Renal cortex interstitium (tissue), 15 donors: ENCODE results near the gene FOXN3. TPM values are rescaled to one million over a fixed set of nuclear protein-coding genes. Genes with fewer than 3 reads are reported as not detected.
A peak's percentile ranks its signal among the peaks of the same experiment; 100 is the strongest.

ENCODE experiments used
- DNase-seq, 11 donors: peaks; one replicate each; pipeline ENCODE4 v3.0.0-alpha.2; 2013; ENCODE audit warnings: low read depth in 9 of 11, low spot score in 4 of 11; ENCODE audit errors: extremely low read depth in 1 of 11
- long read RNA-seq, 16 experiments: transcript quantifications; one replicate each; lab custom pipeline, GENCODE V29; 2026
- polyA plus RNA-seq, 3 donors: library from polyadenylated mRNA; unstranded; fragments of 120-200 nt; gene quantifications; one replicate each; pipeline ENCODE4 v1.2.1, GENCODE V29; 2013; ENCODE audit not compliant: insufficient read length in 3 of 3

The FOXN3 gene, protein sequence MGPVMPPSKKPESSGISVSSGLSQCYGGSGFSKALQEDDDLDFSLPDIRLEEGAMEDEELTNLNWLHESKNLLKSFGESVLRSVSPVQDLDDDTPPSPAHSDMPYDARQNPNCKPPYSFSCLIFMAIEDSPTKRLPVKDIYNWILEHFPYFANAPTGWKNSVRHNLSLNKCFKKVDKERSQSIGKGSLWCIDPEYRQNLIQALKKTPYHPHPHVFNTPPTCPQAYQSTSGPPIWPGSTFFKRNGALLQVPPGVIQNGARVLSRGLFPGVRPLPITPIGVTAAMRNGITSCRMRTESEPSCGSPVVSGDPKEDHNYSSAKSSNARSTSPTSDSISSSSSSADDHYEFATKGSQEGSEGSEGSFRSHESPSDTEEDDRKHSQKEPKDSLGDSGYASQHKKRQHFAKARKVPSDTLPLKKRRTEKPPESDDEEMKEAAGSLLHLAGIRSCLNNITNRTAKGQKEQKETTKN
- polyA plus RNA-seq: 10 to 100 TPM; 30.8 to 32.3 (median 31.1) TPM
- long read RNA-seq, donor 1, partial matches to known transcripts: 8 of 11 reads
- long read RNA-seq, donor 1, other reads (novel, unspliced or antisense): 0 of 11 reads
- long read RNA-seq, donor 2, partial matches to known transcripts: 0 of 4 reads
- long read RNA-seq, donor 2, other reads (novel, unspliced or antisense): 0 of 4 reads
- long read RNA-seq, donor 3, partial matches to known transcripts: 0 of 6 reads
- long read RNA-seq, donor 3, other reads (novel, unspliced or antisense): 0 of 6 reads
- long read RNA-seq, donor 4, partial matches to known transcripts: 0 of 4 reads
- long read RNA-seq, donor 4, other reads (novel, unspliced or antisense): 0 of 4 reads
- long read RNA-seq, donor 5: 0 reads
- long read RNA-seq, donor 6, partial matches to known transcripts: 0 of 6 reads
- long read RNA-seq, donor 6, other reads (novel, unspliced or antisense): 0 of 6 reads
- long read RNA-seq, donor 7, partial matches to known transcripts: 0 of 4 reads
- long read RNA-seq, donor 7, other reads (novel, unspliced or antisense): 0 of 4 reads
- long read RNA-seq, donor 8: 0 reads
- long read RNA-seq, donor 9, partial matches to known transcripts: 0 of 4 reads
- long read RNA-seq, donor 9, other reads (novel, unspliced or antisense): 0 of 4 reads
- long read RNA-seq, donor 10, partial matches to known transcripts: 0 of 3 reads
- long read RNA-seq, donor 10, other reads (novel, unspliced or antisense): 0 of 3 reads
- long read RNA-seq, donor 11, partial matches to known transcripts: 0 of 3 reads
- long read RNA-seq, donor 11, other reads (novel, unspliced or antisense): 0 of 3 reads
- long read RNA-seq, donor 12, partial matches to known transcripts: 6 of 7 reads
- long read RNA-seq, donor 12, other reads (novel, unspliced or antisense): 0 of 7 reads
- long read RNA-seq, donor 13: 0 reads
- long read RNA-seq, donor 14, partial matches to known transcripts: 0 of 2 reads
- long read RNA-seq, donor 14, other reads (novel, unspliced or antisense): 0 of 2 reads
- long read RNA-seq, donor 15, partial matches to known transcripts: 0 of 1 reads
- long read RNA-seq, donor 15, other reads (novel, unspliced or antisense): 0 of 1 reads
- long read RNA-seq, donor 16, transcript FOXN3-214 (6 exons, 2,692 nt): major isoform, 16 of 68 reads
- long read RNA-seq, donor 16, partial matches to known transcripts: 51 of 68 reads
- long read RNA-seq, donor 16, other reads (novel, unspliced or antisense): 0 of 68 reads

DNA sequence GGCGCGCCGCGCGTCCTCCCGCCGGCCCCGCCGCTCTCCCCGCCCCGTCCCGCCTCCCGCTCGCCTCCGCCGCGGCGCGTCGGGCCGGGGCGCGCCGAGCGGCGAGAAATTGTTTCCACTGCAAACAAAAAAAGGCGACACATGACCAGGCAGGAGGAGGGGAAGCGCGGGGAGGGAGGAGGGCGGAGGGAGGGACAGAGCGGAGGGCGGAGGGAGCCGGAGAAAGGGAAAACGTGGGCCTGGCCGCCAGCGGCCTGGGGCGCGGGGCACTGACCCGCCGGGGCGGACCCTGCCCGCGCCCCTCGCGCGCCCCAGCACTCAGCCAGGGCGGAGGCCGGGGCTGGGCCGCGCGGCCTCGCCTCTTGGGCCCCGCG is at the start of gene FOXN3:
Gene FOXN3, minus strand, starts transcription at position 143 of the 374 bp plus-strand sequence. CDS start 4,757 bp downstream, outside the sequence.
- peak; percentile 68 to 91 (median 88) for DNase-seq

DNA sequence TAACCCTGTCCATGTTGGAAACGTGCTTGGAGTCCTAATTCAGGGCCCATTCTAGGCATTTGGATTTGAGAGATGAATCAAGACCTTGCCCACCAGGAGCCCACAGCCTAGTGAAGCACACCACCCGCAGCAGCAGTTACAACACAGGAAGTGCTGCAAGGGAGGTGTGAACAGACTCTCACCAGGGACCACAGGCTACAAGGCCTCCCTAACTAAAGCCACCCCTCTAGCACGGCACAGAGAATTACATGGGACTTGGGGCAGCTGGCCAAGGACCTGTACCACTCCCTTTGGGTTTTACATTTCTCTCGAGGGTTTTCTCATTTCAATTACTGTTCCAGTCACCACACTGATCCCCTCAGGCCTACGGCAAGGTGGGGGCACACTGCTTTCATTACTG is 49.5 kb upstream of the FOXN3 start:
- DNase-seq: no peak

DNA sequence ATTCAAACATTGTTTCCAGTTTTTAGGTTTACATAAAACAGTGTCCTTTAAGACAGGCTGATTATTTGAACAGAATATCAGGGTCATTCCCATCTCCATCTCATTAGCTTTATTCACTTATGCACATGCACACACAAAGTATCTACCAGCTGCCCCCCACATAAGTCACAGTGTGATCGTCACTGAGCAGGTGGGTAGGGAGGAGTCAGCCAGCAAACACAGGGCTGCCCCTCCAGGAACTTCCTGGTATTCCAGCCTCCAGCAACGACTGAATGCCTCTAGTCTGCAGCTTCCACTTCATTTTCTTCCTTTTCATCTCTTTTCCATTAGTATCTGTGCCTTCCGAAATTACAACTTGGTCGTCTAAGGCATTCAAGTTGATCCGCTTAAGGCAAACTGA is 48.8 kb upstream of the FOXN3 start:
- no peak for DNase-seq

DNA sequence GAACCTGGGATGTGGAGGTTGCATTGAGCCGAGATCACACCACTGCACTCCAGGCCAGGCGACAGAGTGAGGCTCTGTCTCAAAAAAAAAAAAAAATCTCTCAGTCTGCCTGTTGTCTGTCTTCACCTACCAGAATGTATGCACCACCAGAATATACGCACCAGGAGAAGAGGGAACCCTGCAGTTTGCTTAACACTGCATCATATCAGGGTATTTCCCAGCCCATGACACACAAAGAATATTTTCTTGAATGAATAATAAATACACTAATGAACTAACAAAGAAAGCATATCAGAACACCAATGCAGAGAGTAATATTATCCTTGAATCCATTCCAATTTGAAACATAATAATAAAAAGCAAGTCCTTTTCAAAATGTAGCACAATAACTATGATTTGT is 44.2 kb upstream of the FOXN3 start:
- DNase-seq: no peak

DNA sequence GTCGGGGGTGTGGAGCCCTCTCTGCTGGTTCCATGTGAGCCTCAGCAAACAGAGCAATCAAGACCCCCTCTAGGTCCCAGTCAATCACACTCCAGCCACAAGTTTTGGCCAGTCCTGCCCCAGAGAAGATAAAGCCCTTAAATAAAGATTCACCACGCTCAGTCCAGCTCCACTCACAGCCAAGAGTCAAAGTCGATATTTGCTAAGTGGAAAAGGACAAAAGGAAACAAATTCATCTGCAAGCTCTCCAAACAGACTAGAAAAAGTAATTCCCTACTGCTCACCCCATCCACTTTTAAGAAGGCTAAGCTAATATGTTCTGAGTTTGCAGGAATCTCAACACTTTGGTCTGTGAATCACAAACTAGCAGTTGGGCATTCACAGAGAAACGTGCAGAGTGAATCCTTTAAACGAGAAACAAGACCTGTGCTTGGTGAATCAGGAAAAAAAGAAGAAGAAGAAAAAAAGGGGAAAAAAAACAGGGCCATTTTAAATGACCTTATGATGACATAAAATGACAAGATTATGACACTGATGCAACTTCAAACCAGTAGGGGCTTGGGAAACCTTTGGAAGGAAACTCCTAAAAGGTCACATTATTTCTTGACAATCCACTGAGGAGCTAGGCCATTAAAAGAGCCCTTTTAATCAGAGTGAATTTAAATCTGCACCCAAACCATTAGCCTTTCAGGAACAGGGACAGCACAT is 41.8 kb upstream of the FOXN3 start:
- DNase-seq: no peak

DNA sequence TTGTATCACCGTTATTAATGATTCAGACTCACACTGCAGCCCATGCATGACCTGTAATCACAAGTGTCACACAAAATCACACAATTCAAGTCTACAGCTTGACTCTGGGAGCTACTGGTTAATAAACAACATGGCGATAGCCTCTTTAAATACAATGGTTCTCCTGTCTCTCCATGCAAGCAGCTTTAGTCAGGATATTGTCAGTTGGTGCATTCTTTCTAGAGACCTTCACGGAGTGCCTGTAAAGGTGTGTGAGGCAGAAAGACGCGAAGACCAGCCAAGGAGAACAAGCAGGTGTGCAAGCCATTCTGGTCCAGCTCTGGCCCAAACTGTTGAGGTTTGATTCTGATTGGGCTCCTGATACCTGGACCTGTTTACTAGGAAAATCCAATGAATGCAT is 40.0 kb upstream of the FOXN3 start:
- DNase-seq: no peak

DNA sequence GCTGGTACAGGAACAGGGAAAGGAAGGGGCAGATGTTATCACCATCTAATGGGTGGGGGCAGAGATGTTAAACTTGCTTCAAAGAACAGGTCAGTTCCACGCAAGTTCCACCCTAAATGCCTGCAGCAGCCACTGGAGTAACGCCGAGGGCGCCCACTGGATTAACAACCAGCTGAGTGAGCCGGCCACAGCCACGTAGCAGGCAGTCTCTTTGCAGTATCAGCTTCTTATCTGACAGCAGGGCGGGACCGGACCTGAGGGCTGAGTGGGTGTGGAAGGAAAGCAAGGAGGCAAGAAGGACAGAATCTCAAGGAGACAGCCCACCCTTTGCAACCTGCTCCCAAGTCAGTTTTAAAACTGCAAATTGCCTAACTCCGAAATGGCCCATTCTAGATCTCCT is 38.4 kb upstream of the FOXN3 start:
- DNase-seq: no peak

DNA sequence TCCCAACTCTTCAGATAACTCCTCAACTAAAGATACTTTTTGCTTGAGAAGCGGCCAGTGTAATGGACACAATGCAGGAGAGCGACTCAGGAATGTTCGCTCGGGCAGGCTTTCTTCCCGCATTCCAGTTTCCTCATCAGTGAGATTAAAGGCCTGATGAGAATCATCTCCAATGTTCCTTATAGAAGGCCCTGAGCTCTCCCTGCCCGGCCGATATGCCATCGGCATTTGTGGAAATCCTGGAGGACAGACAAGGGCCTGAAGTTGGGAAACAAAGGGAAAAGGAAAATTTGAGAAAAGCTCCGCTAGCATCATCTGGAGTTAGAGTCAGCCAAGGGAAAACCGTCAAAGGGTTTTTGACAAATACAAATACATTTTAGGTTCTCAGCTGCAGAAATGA is 38.0 kb upstream of the FOXN3 start:
- no peak for DNase-seq

DNA sequence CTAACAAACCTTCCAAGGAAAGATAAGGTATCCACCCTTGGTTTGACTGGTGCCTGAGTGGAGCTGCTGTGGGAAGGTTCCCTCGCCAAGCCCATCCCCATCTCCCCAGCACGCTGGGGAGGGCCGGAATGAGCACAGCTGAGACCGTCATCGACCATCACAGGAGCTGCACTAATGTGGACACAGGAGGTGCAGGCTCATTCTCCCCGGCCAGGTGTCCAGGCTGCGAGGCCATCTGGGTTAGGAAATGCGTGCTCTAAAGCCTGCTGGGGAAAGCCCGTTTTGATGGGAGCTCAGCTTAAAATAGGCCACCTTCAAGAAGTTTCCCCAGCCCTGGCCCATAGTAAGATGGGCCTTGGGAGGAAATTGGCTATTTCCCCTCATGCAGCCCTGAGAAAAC is 35.2 kb upstream of the FOXN3 start:
- no peak for DNase-seq

DNA sequence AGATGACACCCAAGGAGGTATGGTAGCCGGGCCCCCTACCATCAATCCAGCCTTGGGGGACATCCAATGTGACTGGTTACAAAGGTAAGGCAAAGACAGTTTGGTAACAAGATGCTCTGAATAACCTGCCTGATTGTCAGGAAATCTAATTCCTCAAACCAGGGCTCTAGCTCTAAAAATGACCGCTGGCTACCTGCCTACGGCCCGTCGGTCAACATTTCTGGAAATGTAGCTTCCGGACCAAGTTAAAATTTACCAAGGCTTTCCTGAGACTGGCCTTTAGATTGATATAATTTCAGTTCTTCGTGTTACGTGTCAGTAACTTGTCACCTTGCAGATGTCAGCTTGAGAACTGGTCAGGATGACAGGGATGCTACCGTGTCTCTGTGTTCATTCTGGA is 34.2 kb upstream of the FOXN3 start:
- DNase-seq: no peak

DNA sequence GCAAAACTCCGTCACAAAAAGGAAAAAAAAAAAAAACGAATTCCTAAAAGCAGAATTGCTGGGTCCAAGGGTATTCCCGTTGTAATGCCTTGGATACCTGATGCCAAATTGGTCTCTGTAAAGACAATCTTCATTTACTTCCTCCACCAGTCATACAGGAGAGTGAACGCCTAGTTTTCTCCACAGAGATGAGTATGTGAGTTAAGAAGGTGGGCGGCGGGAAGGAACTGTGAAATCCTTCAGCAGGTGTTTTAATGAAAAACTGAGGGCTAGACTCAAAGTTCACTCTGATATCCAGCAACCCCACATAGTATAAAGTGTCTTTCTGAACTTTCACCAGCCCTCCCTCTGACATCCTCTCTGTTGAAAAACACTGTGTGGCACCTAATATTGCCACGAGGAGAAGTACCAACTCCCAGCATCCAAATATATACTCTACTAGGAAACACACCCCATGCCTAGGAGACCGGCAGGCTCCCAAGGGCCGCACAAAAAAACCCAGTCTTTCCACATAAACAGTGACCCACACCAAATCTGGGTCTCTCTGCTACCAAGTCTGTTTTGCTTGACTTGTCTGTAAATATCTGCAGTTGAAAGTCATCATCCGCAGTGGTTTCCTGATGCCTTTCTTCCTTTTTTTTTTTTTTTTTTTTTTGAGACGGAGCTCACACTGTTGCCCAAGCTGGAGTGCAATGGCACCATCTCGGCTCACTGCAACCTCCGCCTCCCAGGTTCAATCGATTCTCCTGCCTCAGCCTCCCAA is 30.3 kb upstream of the FOXN3 start:
- no peak for DNase-seq

DNA sequence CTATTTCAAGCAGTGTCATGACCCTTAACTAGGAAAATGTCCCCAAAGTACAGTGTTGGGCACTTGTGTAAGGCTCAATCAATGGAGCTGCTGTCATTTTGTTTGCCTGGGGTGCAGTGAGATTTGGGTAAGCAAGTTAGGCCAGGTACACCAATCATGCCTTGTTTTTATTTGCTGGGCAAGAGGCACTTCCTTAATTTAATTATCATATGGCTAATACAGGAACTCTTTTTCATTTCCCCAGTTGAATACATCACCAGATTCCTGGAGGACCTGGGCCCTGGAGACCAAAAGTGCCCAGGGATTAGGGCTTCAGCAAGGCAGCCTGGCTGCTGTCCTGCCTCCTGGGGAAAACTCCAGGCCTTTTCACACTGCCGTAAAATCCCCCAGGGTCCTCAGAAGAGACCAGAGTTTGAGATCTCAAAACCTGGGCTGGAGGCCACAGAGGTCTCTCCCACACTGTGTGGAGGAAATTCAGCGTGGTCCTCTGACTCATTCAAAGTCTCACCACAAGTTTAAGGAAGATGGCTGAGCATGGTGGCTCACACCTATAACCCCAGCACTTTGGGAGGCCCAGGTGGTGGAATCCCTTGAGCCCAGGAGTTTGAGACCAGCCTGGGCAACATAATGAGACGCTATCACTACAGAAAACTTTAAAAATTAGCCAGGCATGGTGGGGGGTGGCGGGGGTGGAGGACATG is 28.4 kb upstream of the FOXN3 start:
- no peak for DNase-seq

DNA sequence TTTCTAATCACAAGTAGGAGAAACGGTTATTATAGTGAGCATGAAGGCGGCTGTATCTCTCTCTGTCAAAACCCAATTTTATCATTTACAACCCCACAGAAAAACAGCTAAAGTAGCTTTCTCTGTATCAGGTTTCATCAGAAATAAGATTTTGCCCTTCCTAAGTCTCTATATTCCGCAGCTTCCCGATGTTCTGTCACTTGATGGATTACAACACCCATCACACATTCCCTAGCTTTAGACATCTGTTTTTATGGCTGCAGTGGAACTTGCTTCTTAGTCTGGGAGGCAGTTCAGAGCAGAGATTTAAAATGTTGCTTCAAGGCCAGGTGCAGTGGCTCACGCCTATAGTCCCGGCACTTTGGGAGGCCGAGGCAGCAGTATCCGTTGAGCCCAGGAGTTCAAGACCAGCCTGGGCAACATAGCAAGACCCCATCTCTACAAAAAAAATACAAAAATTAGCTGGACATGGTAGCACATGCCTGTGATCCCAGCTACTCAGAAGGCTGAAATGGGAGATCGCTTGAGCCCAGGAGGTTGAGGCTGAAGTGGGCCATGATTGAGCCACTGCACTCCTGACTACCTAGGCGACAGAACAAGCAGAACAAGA is 27.6 kb upstream of the FOXN3 start:
- no peak for DNase-seq

DNA sequence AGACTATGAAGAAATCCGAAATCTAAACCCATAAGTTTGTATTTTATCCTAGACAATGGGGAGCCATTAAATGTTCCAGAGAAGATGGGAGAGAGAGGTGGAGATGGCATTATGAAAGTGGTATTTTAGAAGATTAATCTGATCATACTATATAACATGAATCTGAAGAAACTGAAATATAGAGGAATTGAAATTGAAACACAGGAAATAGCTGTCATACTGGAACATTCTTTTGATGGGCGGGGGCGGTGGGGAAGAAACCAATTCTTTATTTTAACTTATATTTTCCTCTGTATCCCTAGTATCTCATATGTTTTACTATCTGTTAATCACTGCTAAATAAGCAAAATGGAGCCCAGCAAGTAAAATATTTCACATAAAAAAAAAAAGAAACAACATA is 27.0 kb upstream of the FOXN3 start:
- no peak for DNase-seq

DNA sequence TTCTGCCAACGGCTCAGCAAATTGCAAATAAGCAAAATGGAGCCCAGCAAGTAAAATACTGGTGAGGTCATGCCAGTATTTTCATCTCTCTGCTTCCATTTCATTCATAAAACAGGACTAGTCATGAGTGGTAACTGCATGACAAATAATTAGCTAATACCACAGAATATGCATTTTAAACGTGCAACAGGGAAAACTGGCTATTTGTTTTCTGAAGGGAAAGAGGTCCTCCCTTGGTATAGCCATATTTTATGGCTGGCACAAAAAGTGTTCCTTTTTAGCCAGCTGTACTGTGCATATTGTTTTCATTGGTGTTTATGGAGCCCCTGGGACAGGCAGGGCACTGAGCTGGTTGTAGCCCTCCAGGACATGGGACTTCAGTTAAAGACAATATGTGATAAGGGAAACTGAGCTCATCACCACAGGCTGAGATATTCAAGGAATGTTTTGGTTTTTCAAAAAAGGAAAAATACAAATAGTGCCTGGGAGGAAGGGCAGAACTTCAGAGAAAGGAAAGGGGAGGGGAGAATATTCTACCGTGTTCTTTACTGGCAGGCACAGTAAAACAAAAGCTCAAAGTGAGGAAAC is 26.1 kb upstream of the FOXN3 start:
- DNase-seq: no peak

DNA sequence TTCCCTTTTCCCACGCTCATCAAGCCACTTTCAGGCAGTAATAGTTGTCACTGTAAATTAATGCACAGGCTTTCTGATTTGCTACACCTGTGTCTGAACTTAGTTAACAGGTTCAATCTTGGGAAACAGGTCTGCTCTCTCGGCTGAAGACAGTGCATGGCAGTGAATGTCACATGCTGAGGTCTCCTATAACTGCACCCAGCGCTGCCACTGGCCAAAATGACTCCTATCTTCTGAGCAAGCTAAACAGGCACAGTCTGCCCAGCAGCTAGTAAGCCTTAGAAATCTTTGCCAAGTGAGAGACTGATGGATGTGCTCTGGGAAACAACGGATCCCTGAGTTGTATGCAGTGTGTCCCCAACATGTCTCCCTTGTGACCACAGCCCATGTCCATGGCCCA is 25.2 kb upstream of the FOXN3 start:
- no peak for DNase-seq
